ENCODE data around the gene TFAP2D. TPM values are rescaled to one million over a fixed set of nuclear protein-coding genes. Genes with fewer than 3 reads are reported as not detected.
A peak's percentile ranks its signal among the peaks of the same experiment; 100 is the strongest.

TFAP2D gene
- total RNA-seq, 4 donors from 2014 or later, result not detected

DNA sequence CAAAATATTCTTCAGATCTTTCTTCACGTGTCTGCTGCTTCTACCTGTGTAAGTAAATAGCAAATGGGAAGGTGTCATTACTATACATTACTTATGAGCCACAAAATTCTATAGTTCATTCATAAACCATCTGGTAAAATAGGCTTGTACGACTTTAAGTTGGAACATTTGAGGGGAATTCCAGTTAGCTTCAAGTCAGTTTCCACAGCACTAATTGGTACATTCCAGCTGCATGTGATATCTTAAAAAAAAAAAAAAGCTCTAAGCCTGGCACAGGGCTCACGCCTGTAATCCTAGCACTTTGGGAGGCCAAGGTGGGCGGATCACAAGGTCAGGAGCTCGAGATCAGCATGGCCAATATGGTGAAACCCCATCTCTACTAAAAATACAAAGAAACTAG is 82.2 kb downstream of the TFAP2D start:
- DNase-seq (ENCODE audit: low spot score) (no peak), ATAC-seq (ENCODE audit: low FRiP score) (no peak)

GRCh38 chr6:50804283-50804682 is 91.0 kb downstream of the TFAP2D start:
- no peak for TF ChIP-seq CTCF (IDR thresholded peaks at IDR 0.05)
- DNase-seq (ENCODE audit: low spot score), result no peak
- ATAC-seq (ENCODE audit: low FRiP score), result no peak

More for the DNA sequence above, 82.2 kb downstream of the TFAP2D start:
- TF ChIP-seq CTCF (IDR thresholded peaks at IDR 0.05), result no peak

DNA sequence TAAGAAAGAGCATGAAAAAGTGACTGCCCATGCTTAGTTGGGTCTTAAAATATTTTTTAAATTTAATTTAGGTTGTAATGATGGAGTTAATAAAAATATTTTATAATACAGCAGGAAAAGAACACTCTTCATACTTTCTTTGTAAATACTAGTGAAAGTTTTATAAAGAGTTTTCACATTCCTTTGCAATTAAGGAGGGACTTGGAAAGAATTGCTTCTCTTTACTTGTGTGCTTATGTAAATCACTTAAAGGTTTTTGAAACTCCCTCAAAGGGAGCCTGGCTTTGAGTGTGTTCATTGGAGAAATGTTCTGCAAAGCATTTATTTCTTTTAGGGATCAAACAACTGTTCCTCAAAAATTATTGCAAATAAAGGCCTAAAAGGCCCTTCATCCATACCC is 93.7 kb downstream of the TFAP2D start:
- DNase-seq (ENCODE audit: low spot score), result no peak
- no peak for ATAC-seq (ENCODE audit: low FRiP score)
- TF ChIP-seq CTCF (IDR thresholded peaks at IDR 0.05), result no peak

- ATAC-seq (ENCODE audit: low FRiP score) (no peak), DNase-seq (ENCODE audit: low spot score) (no peak)
- TF ChIP-seq CTCF (IDR thresholded peaks at IDR 0.05), result no peak
Measured at GRCh38 chr6:50815436-50816114, 102.2 kb downstream of the TFAP2D start.

- ATAC-seq (ENCODE audit: low FRiP score), result no peak
- peak; percentile 46 for DNase-seq (ENCODE audit: low spot score)
- peak in 1 of 3 donors; percentile 31 for TF ChIP-seq CTCF (IDR thresholded peaks at IDR 0.05)
Measured at GRCh38 chr6:50816115-50816675, 102.9 kb downstream of the TFAP2D start.

GRCh38 chr6:50816947-50817645 is 103.8 kb downstream of the TFAP2D start:
- DNase-seq (ENCODE audit: low spot score) (no peak), ATAC-seq (ENCODE audit: low FRiP score) (no peak)
- no peak for TF ChIP-seq CTCF (IDR thresholded peaks at IDR 0.05)

GRCh38 chr6:50817646-50817950 is 104.3 kb downstream of the TFAP2D start:
- no peak for TF ChIP-seq CTCF (IDR thresholded peaks at IDR 0.05)
- DNase-seq (ENCODE audit: low spot score) (no peak), ATAC-seq (ENCODE audit: low FRiP score) (no peak)
